ENCODE measurements around the gene MAN2B2. TPM values are rescaled to one million over a fixed set of nuclear protein-coding genes. Genes with fewer than 3 reads are reported as not detected.

MAN2B2 gene
- total RNA-seq, 1 experiment from 2014 or later: 5.9 TPM

DNA sequence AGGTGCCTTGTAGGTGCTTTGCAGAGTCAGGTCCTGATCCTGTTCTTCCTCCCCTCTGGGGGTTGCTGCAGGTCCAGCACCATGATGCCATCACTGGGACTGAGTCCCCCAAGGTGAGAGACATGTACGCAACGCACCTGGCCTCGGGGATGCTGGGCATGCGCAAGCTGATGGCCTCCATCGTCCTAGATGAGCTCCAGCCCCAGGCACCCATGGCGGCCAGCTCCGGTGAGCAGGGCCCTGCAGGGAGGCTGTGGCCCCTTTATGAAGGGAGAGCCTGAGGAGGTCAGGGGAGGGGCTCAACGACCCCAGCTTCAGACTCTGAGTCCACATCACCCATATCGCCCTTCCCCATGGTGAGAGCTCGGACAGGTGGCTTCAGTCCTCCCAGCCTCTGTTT, 23.1 kb downstream of the MAN2B2 start:
- Mint-ChIP-seq H3K4me1 (0 out of 4 replicates have a peak, but pooled peaks cover 0 to 8% of the 10 kb centered on the region in 2 experiments), H3K27ac (no peak overlapping the region), H3K36me3 (ENCODE audit: insufficient read depth in 1 of 3, low read depth in 3 of 3) (peaks cover 0 to 4% (median 0%) of the 10 kb centered on the region in 3 experiments; a peak in 2 of 7 replicates), H3K4me3 (no peak overlapping the region), H3K9me3 (no peaks in the 10 kb centered on the region; a peak in 1 of 5 replicates), H3K27me3 (ENCODE audit: low read depth) (no peaks in the 10 kb centered on the region; the same call in none of the 2 replicates)
- no peak overlapping the region for H3K56ac ChIP-seq (ENCODE audit: insufficient read length, low read depth, low read length)
- H3K27ac ChIP-seq (ENCODE audit: insufficient read length, low read depth, low read length): no peak overlapping the region
- H3K23me2 ChIP-seq (ENCODE audit: insufficient read length, low read depth, low read length, poor library complexity, severe bottlenecking): no peaks in the 10 kb centered on the region
- H3K4me2 ChIP-seq (ENCODE audit: insufficient read depth, insufficient read length, low read length): no peak overlapping the region
- H4K8ac ChIP-seq (replicated peaks; ENCODE audit: insufficient read length, low read depth, low read length): no peak overlapping the region
- WGBS (ENCODE audit: extremely low coverage, insufficient read length, low lambda C conversion rate): no CpG with 5 or more reads among the region's 10 CpGs
- H2AFZ ChIP-seq (ENCODE audit: low read length): no peak overlapping the region
- no peak overlapping the region for H2AK5ac ChIP-seq (ENCODE audit: insufficient read length, low read length)
- no peaks in the 10 kb centered on the region for H3K79me2 ChIP-seq (ENCODE audit: insufficient read depth, low read length)
- H4K91ac ChIP-seq (ENCODE audit: insufficient read length, low read depth, low read length): no peak overlapping the region
- no peaks in the 10 kb centered on the region for H3K9me3 ChIP-seq (ENCODE audit: control insufficient read depth, low read depth, low read length)
- no peak overlapping the region for H2BK20ac ChIP-seq (ENCODE audit: low read depth, low read length, poor library complexity, severe bottlenecking)
- H4K5ac ChIP-seq (ENCODE audit: insufficient read length, low read depth, low read length): no peak overlapping the region
- no peak overlapping the region for H3K9ac ChIP-seq (ENCODE audit: extremely low read depth, insufficient read length, low read length)
- H4K20me1 ChIP-seq (ENCODE audit: control insufficient read depth, insufficient read depth, insufficient read length): no peaks in the 10 kb centered on the region
- no peaks in the 10 kb centered on the region for H3K27me3 ChIP-seq (ENCODE audit: insufficient read depth, low read length)
- no peaks in the 10 kb centered on the region for H3K79me1 ChIP-seq (ENCODE audit: insufficient read depth, low read depth, low read length, poor library complexity, severe bottlenecking)
- H3K23ac ChIP-seq (ENCODE audit: insufficient read length, low read depth, low read length): no peak overlapping the region
- H2BK12ac ChIP-seq (ENCODE audit: insufficient read length, low read depth, low read length): no peak overlapping the region
- no peak overlapping the region for H3K14ac ChIP-seq (ENCODE audit: insufficient read depth, low read length)
- no peak for DNase-seq
- no peak overlapping the region for H2BK120ac ChIP-seq (ENCODE audit: low read depth, low read length, poor library complexity, severe bottlenecking)
- no peak overlapping the region for H3K4ac ChIP-seq (ENCODE audit: low read depth, low read length)
- H3K18ac ChIP-seq (ENCODE audit: insufficient read length, low read depth, low read length): no peak overlapping the region
- H2BK5ac ChIP-seq (ENCODE audit: insufficient read length, low read length): no peak overlapping the region
- H3K4me1 ChIP-seq (ENCODE audit: insufficient read depth, low read length): no peaks in the 10 kb centered on the region
- H2BK15ac ChIP-seq (ENCODE audit: low read depth, low read length): no peak overlapping the region
- no peak for TF ChIP-seq CTCF (conservative IDR thresholded peaks at IDR 0.05)
- H3T11ph ChIP-seq (ENCODE audit: low read length): no peak overlapping the region

All from H9 (cell line).